Measurements from ENCODE around the gene DPPA4.

DPPA4 gene

GRCh38 chr3:109338322-109338721, 976 bp upstream of the DPPA4 start:
- no peak for DNase-seq (ENCODE audit: low spot score)

GRCh38 chr3:109336291-109336861, 970 bp downstream of the DPPA4 start:
- no peak for DNase-seq (ENCODE audit: low spot score)

GRCh38 chr3:109334572-109334971, 2.8 kb downstream of the DPPA4 start:
- DNase-seq (ENCODE audit: low spot score) = no peak

- no peak for DNase-seq (ENCODE audit: low spot score)
Measured at GRCh38 chr3:109331692-109332091, 5.7 kb downstream of the DPPA4 start.

GRCh38 chr3:109330405-109330804, 6.9 kb downstream of the DPPA4 start:
- DNase-seq (ENCODE audit: low spot score) = no peak

- DNase-seq (ENCODE audit: low spot score) = no peak
Measured at GRCh38 chr3:109328202-109328601, 9.1 kb downstream of the DPPA4 start.

- no peak for DNase-seq (ENCODE audit: low spot score)
Measured at GRCh38 chr3:109325657-109326056, 11.7 kb downstream of the DPPA4 start.

GRCh38 chr3:109325109-109325508, 12.2 kb downstream of the DPPA4 start:
- DNase-seq (ENCODE audit: low spot score) = no peak

GRCh38 chr3:109316162-109316730, 21.1 kb downstream of the DPPA4 start, which contains the start of gene DPPA2:
TSS of gene DPPA2 (minus strand) at chr3:109316517. CDS start at chr3:109314542, 1,975 bp downstream.
- DNase-seq (ENCODE audit: low spot score) = no peak

- DNase-seq (ENCODE audit: low spot score) = no peak
Measured at GRCh38 chr3:109313061-109313460, 24.3 kb downstream of the DPPA4 start.

GRCh38 chr3:109297496-109297895, 39.9 kb downstream of the DPPA4 start:
- DNase-seq (ENCODE audit: low spot score) = no peak

GRCh38 chr3:109284071-109284470, 53.3 kb downstream of the DPPA4 start:
- no peak for DNase-seq (ENCODE audit: low spot score)

GRCh38 chr3:109278546-109278945, 58.8 kb downstream of the DPPA4 start:
- DNase-seq (ENCODE audit: low spot score) = no peak

GRCh38 chr3:109278141-109278540, 59.2 kb downstream of the DPPA4 start:
- no peak for DNase-seq (ENCODE audit: low spot score)
